Nephron progenitor cell (in vitro differentiated cells): ENCODE data around the gene ZBTB7C.

Experiments
- DNase-seq: peaks from one replicate; pipeline ENCODE4 v3.0.0; 2021
- H3K27ac Mint-ChIP-seq: 2 replicates; pipeline ENCODE4 v1.8.0; 2021; ENCODE audit warnings: mild to moderate bottlenecking, moderate library complexity, mixed read lengths
- H3K27me3 Mint-ChIP-seq: 2 replicates; pipeline ENCODE4 v1.8.0; 2021; ENCODE audit warnings: mild to moderate bottlenecking, low read depth, mixed read lengths; ENCODE audit not compliant: poor library complexity
- H3K36me3 Mint-ChIP-seq: 2 replicates; pipeline ENCODE4 v1.8.0; 2021; ENCODE audit warnings: low read depth, mixed read lengths
- H3K4me1 Mint-ChIP-seq: 2 replicates; pipeline ENCODE4 v1.8.0; 2021; ENCODE audit warnings: mixed read lengths
- H3K4me3 Mint-ChIP-seq: 2 replicates; pipeline ENCODE4 v1.8.0; 2021; ENCODE audit warnings: mild to moderate bottlenecking, moderate library complexity, mixed read lengths
- H3K9me3 Mint-ChIP-seq: 2 replicates; pipeline ENCODE4 v1.8.0; 2021; ENCODE audit warnings: mild to moderate bottlenecking, moderate library complexity, mixed read lengths
- CTCF ChIP-seq: fragments of 200-600 bp; sonication (generic); IDR thresholded peaks from 2 replicates; pipeline ENCODE4 v1.5.0; 2021; ENCODE audit warnings: antibody characterized with exemption

Gene ZBTB7C

GRCh38 chr18:48203288-48203945 lies 205.8 kb downstream of the ZBTB7C start:
- no peak for TF ChIP-seq CTCF
- Mint-ChIP-seq H3K36me3 (no peaks in the 10 kb centered on the region), H3K27ac (no peak overlapping the region), H3K9me3 (no peaks in the 10 kb centered on the region), H3K27me3 (peaks cover 21% of the 10 kb centered on the region), H3K4me3 (no peak overlapping the region), H3K4me1 (peaks cover 20% of the 10 kb centered on the region)
- no peak for DNase-seq

GRCh38 chr18:48202350-48203260 lies 206.6 kb downstream of the ZBTB7C start:
- TF ChIP-seq CTCF = no peak
- Mint-ChIP-seq H3K36me3 (no peaks in the 10 kb centered on the region), H3K4me1 (peaks cover 22% of the 10 kb centered on the region), H3K9me3 (peaks cover 6% of the 10 kb centered on the region), H3K27ac (no peak overlapping the region), H3K27me3 (peaks cover 27% of the 10 kb centered on the region), H3K4me3 (no peak overlapping the region)
- DNase-seq = no peak

- Mint-ChIP-seq H3K4me3 (no peak overlapping the region), H3K4me1 (peaks cover 22% of the 10 kb centered on the region), H3K27me3 (peaks cover 22% of the 10 kb centered on the region), H3K36me3 (no peaks in the 10 kb centered on the region), H3K27ac (no peak overlapping the region), H3K9me3 (peaks cover 11% of the 10 kb centered on the region)
- DNase-seq = no peak
- TF ChIP-seq CTCF = no peak
Observed at GRCh38 chr18:48202006-48202348, 207.2 kb downstream of the ZBTB7C start.

GRCh38 chr18:48201337-48202005 lies 207.7 kb downstream of the ZBTB7C start:
- Mint-ChIP-seq H3K27ac (no peak overlapping the region), H3K27me3 (peaks cover 20% of the 10 kb centered on the region), H3K4me1 (peaks cover 22% of the 10 kb centered on the region), H3K9me3 (peaks cover 15% of the 10 kb centered on the region), H3K4me3 (no peak overlapping the region), H3K36me3 (no peaks in the 10 kb centered on the region)
- no peak for TF ChIP-seq CTCF
- DNase-seq = no peak

- H3K36me3 Mint-ChIP-seq = no peaks in the 10 kb centered on the region
- H3K4me3 Mint-ChIP-seq = no peak overlapping the region
- no peak for TF ChIP-seq CTCF
- no peak for DNase-seq
- peaks cover 21% of the 10 kb centered on the region for H3K27me3 Mint-ChIP-seq
- peaks cover 20% of the 10 kb centered on the region for H3K9me3 Mint-ChIP-seq
- H3K4me1 Mint-ChIP-seq = peaks cover 22% of the 10 kb centered on the region
- H3K27ac Mint-ChIP-seq = no peak overlapping the region
Observed at GRCh38 chr18:48200631-48201336, 208.4 kb downstream of the ZBTB7C start.
